OCI-LY3 (cell line): ENCODE measurements around the gene RNF5.

Experiments used
- H2AFZ ChIP-seq: fragments of 200-600, 300-600 bp; shearing (Covaris generic); 2 replicates; pipeline ENCODE4 v1.6.0; 2014; ENCODE audit warnings: antibody characterized with exemption, low read depth, low read length
- H3K27ac ChIP-seq: fragments of 200-600, 300-600 bp; sonication (generic); 2 replicates; pipeline ENCODE4 v1.5.1; 2014; ENCODE audit warnings: mild to moderate bottlenecking, low read length, moderate library complexity, mixed read lengths
- H3K27me3 ChIP-seq: fragments of 200-600, 300-600 bp; sonication (generic); 2 replicates; pipeline ENCODE4 v1.6.1; 2014; ENCODE audit warnings: low read depth, low read length, mixed read lengths
- H3K36me3 ChIP-seq: fragments of 200-600, 300-600 bp; sonication (generic); replicated peaks from 2 replicates; pipeline ENCODE3; 2014; ENCODE audit warnings: low read depth, low read length, mixed read lengths
- H3K4me1 ChIP-seq: fragments of 300-600, 200-600 bp; sonication (generic); 2 replicates; pipeline ENCODE4 v1.6.1; 2014; ENCODE audit warnings: low read length, mixed read lengths
- H3K4me2 ChIP-seq: fragments of 200-600, 300-600 bp; sonication (generic); 2 replicates; pipeline ENCODE4 v1.6.1; 2014; ENCODE audit warnings: low read length, mixed read lengths
- H3K4me3 ChIP-seq: fragments of 300-600, 200-600 bp; sonication (generic); 2 replicates; pipeline ENCODE4 v1.5.1; 2014; ENCODE audit warnings: antibody characterized with exemption, mild to moderate bottlenecking, low read length, moderate library complexity
- H3K79me2 ChIP-seq: fragments of 300-600, 200-600 bp; shearing (Covaris generic); 2 replicates; pipeline ENCODE4 v1.6.1; 2014; ENCODE audit warnings: mild to moderate bottlenecking, low read length, mixed read lengths
- H3K9ac ChIP-seq: fragments of 300-600, 200-600 bp; shearing (Covaris generic); 2 replicates; pipeline ENCODE4 v1.6.0; 2014; ENCODE audit warnings: mild to moderate bottlenecking, low read length, moderate library complexity
- H3K9me3 ChIP-seq: fragments of 200-600, 300-600 bp; shearing (Covaris generic); 2 replicates; pipeline ENCODE4 v1.6.1; 2014; ENCODE audit warnings: low read length, mixed read lengths; ENCODE audit not compliant: insufficient read depth
- H4K20me1 ChIP-seq: fragments of 200-600, 300-600 bp; sonication (generic); 2 replicates; pipeline ENCODE4 v1.6.1; 2016; ENCODE audit warnings: low read length, mixed read lengths; ENCODE audit not compliant: insufficient read depth
- EZH2phosphoT487 ChIP-seq: fragments of 200-600 bp; shearing (Covaris generic); IDR thresholded peaks from 2 replicates; pipeline ENCODE4 v1.6.1; 2018; ENCODE audit warnings: antibody characterized with exemption, mixed run types, low read depth
- TF ChIP-seq, protein P1 (sequence below): fragments of 200-600, 300-600 bp; sonication (generic); IDR thresholded peaks from 2 replicates; pipeline ENCODE4 v1.5.1; 2014; ENCODE audit warnings: antibody characterized with exemption, low read length, low read depth

The RNF5 gene

DNA sequence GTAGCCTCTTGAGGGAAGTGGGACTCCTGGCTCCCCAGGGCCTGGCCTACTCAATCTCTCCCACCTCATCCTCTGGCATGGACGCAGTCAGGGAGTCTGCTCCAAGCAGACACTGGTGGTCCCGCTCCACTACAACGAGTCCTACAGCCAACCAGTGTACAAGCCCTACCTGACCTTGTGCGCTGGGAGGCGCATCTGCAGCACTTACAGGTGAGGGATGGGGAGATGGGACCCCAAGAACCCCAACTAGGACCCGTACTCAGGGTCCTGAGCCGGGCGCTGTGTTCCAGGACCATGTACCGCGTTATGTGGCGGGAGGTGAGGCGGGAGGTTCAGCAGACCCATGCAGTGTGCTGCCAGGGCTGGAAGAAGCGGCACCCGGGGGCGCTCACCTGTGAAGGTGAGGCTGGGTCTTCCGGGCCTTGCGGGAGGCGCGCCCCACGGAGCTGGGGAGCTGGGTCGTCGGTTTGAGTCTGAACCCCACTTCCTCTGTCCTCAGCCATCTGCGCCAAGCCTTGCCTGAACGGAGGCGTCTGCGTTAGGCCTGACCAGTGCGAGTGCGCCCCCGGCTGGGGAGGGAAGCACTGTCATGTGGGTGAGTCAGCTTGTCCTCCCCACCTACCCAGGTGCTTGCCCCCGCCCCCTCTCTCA lies 11.7 kb upstream of the RNF5 start:
- no peaks in the 10 kb centered on the region for H3K36me3 ChIP-seq
- no peaks in the 10 kb centered on the region for H3K9me3 ChIP-seq
- no peak overlapping the region for H3K4me2 ChIP-seq
- no peaks in the 10 kb centered on the region for H4K20me1 ChIP-seq
- no peaks in the 10 kb centered on the region for H3K79me2 ChIP-seq
- H3K9ac ChIP-seq = no peak overlapping the region
- H3K4me1 ChIP-seq = peaks cover 6% of the 10 kb centered on the region
- TF ChIP-seq, protein P1, sequence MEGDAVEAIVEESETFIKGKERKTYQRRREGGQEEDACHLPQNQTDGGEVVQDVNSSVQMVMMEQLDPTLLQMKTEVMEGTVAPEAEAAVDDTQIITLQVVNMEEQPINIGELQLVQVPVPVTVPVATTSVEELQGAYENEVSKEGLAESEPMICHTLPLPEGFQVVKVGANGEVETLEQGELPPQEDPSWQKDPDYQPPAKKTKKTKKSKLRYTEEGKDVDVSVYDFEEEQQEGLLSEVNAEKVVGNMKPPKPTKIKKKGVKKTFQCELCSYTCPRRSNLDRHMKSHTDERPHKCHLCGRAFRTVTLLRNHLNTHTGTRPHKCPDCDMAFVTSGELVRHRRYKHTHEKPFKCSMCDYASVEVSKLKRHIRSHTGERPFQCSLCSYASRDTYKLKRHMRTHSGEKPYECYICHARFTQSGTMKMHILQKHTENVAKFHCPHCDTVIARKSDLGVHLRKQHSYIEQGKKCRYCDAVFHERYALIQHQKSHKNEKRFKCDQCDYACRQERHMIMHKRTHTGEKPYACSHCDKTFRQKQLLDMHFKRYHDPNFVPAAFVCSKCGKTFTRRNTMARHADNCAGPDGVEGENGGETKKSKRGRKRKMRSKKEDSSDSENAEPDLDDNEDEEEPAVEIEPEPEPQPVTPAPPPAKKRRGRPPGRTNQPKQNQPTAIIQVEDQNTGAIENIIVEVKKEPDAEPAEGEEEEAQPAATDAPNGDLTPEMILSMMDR = no peak
- no peak overlapping the region for H3K4me3 ChIP-seq
- no peak overlapping the region for H2AFZ ChIP-seq
- no peak overlapping the region for H3K27ac ChIP-seq
- no peaks in the 10 kb centered on the region for H3K27me3 ChIP-seq

DNA sequence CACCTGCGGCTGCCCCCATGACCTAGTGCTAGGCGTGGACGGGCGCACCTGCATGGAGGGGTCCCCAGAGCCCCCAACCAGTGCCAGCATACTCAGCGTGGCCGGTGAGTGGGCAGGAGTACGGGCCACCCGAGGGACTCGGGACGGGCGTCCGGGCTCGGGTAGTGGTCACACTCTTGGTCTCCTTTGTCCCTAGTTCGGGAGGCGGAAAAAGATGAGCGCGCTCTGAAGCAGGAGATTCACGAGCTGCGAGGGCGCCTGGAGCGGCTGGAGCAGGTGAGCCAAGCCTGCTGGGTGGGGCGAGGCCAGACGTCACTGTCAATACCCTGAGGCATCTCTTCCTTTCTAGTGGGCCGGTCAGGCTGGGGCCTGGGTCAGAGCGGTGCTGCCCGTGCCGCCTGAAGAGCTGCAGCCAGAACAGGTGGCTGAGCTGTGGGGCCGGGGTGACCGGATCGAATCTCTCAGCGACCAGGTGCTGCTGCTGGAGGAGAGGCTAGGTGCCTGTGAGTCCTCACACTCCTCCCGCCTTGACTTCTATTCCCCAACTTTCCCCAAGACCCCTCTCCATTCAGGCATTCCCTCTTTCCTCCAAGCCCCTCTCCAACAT lies 10.9 kb upstream of the RNF5 start:
- Histone ChIP-seq H3K79me2 (no peaks in the 10 kb centered on the region), H3K9me3 (no peaks in the 10 kb centered on the region), H3K4me1 (peaks cover 6% of the 10 kb centered on the region), H3K4me3 (no peak overlapping the region), H3K36me3 (no peaks in the 10 kb centered on the region), H3K27ac (no peak overlapping the region), H3K4me2 (no peak overlapping the region), H4K20me1 (no peaks in the 10 kb centered on the region), H3K27me3 (no peaks in the 10 kb centered on the region), H2AFZ (no peak overlapping the region), H3K9ac (no peak overlapping the region)
- TF ChIP-seq, protein P1 = no peak
- TF ChIP-seq EZH2phosphoT487 = no peak

DNA sequence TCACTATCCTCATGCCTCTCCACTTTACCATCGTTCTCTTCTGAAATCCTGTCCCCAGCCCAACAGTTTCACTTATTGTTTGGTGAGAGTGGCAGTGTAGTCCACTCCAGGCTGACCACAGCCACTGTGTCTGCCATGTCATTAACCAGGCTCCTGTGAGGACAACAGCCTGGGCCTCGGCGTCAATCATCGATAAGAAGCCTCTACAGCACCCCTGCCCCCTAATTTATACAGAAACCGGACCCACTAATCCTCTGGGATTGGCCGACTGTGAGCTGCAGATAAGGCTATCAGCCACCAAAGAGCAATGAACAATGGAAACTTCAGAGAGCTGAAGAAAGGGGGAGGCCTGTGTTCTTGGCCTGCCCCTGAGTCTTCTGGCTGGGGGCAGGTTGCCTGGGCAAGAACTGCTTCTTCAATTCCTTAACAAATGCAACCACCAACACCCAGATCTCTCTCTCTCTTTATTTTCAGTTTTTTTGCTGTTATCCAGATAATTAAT lies 10.4 kb upstream of the RNF5 start:
- no peak overlapping the region for H3K4me2 ChIP-seq
- H4K20me1 ChIP-seq = no peaks in the 10 kb centered on the region
- H2AFZ ChIP-seq = no peak overlapping the region
- H3K4me1 ChIP-seq = peaks cover 6% of the 10 kb centered on the region
- H3K79me2 ChIP-seq = no peaks in the 10 kb centered on the region
- H3K36me3 ChIP-seq = no peaks in the 10 kb centered on the region
- H3K9me3 ChIP-seq = no peaks in the 10 kb centered on the region
- no peak overlapping the region for H3K4me3 ChIP-seq
- H3K27ac ChIP-seq = no peak overlapping the region
- TF ChIP-seq EZH2phosphoT487 = no peak
- TF ChIP-seq, protein P1 = no peak
- H3K27me3 ChIP-seq = no peaks in the 10 kb centered on the region
- H3K9ac ChIP-seq = no peak overlapping the region

DNA sequence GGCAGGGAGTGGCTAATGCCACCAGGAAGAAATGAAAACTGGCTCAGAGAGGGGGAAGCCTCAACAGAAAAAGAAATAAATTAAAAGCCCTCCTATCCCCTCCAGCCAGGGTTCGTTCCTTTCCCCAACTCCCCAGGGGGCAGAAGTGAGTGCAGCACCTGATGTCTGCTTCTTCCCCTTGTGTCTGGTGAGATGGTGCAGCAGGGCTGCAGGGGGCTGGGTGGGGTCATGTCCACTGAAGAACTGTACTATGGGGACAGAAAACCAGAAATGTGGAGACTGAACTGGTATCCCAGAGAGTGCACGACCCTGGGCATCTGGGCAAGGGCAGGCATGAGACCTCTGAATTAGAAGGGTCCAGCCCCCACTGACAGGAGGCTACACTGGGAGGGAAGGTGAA lies 9.9 kb upstream of the RNF5 start:
- Histone ChIP-seq H3K4me2 (no peak overlapping the region), H4K20me1 (no peaks in the 10 kb centered on the region), H3K9ac (no peak overlapping the region), H3K4me3 (no peak overlapping the region), H3K27me3 (no peaks in the 10 kb centered on the region), H3K4me1 (peaks cover 6% of the 10 kb centered on the region), H3K36me3 (no peaks in the 10 kb centered on the region), H3K27ac (no peak overlapping the region), H3K79me2 (no peaks in the 10 kb centered on the region), H3K9me3 (no peaks in the 10 kb centered on the region), H2AFZ (no peak overlapping the region)
- TF ChIP-seq, protein P1 = no peak
- no peak for TF ChIP-seq EZH2phosphoT487
